NT2/D1 (cell line): ENCODE data around the gene SPDYE18.
"Not testable (repeated sequence)": the region's sequence is repeated elsewhere in the genome, so short reads cannot be mapped to it uniquely, and the experiment has no call there.

Source experiments
- DNase-seq: peaks from one replicate; pipeline ENCODE4 v3.0.0-alpha.2; 2011; ENCODE audit warnings: low read depth, low spot score
- H3K27me3 ChIP-seq: 2 replicates; pipeline ENCODE4 v1.6.0; 2011; ENCODE audit warnings: mild to moderate bottlenecking; ENCODE audit not compliant: insufficient read length, insufficient read depth
- H3K36me3 ChIP-seq: 2 replicates; pipeline ENCODE4 v1.6.1; 2011; ENCODE audit warnings: mild to moderate bottlenecking, low read length, mixed read lengths; ENCODE audit not compliant: insufficient read depth, insufficient read length
- H3K4me1 ChIP-seq: 2 replicates; pipeline ENCODE4 v1.5.1; 2011; ENCODE audit not compliant: insufficient read depth, insufficient read length
- H3K4me3 ChIP-seq: 2 replicates; pipeline ENCODE4 v1.5.1; 2011; ENCODE audit warnings: low read depth; ENCODE audit not compliant: insufficient read length
- H3K9ac ChIP-seq: 2 replicates; pipeline ENCODE4 v1.6.0; 2011; ENCODE audit warnings: low read depth; ENCODE audit not compliant: insufficient read length
- H3K9me3 ChIP-seq: 2 replicates; pipeline ENCODE4 v1.5.1; 2011; ENCODE audit warnings: mild to moderate bottlenecking, low read length; ENCODE audit not compliant: insufficient read depth

SPDYE18 gene

GRCh38 chr7:77062557-77062956, at the start of gene SPDYE18:
TSS of gene SPDYE18 (minus strand) at chr7:77062558. CDS start at chr7:77060512, 2,046 bp downstream.
- H3K9ac ChIP-seq, DNase-seq, H3K9me3 ChIP-seq, H3K4me1 ChIP-seq, H3K4me3 ChIP-seq, H3K36me3 ChIP-seq, H3K27me3 ChIP-seq: not testable (repeated sequence)

- not testable (repeated sequence) for DNase-seq, H3K4me1 ChIP-seq, H3K9me3 ChIP-seq, H3K9ac ChIP-seq, H3K27me3 ChIP-seq, H3K4me3 ChIP-seq, H3K36me3 ChIP-seq
Measured at GRCh38 chr7:77108362-77108761, 46.0 kb upstream of the SPDYE18 start.

GRCh38 chr7:77107659-77108058, 45.3 kb upstream of the SPDYE18 start:
- not testable (repeated sequence) for DNase-seq, H3K27me3 ChIP-seq, H3K9me3 ChIP-seq, H3K9ac ChIP-seq, H3K4me1 ChIP-seq, H3K4me3 ChIP-seq, H3K36me3 ChIP-seq

- not testable (repeated sequence) for DNase-seq, H3K9ac ChIP-seq
Measured at GRCh38 chr7:77105904-77106303, 43.5 kb upstream of the SPDYE18 start.

GRCh38 chr7:77102671-77103070, 40.3 kb upstream of the SPDYE18 start:
- DNase-seq, H3K4me3 ChIP-seq, H3K27me3 ChIP-seq, H3K36me3 ChIP-seq, H3K4me1 ChIP-seq, H3K9me3 ChIP-seq, H3K9ac ChIP-seq: not testable (repeated sequence)

More at GRCh38 chr7:77105904-77106303, 43.5 kb upstream of the SPDYE18 start:
- H3K36me3 ChIP-seq, H3K27me3 ChIP-seq, H3K9me3 ChIP-seq, H3K4me1 ChIP-seq, H3K4me3 ChIP-seq: not testable (repeated sequence)

- not testable (repeated sequence) for H3K27me3 ChIP-seq, H3K9me3 ChIP-seq, H3K9ac ChIP-seq, H3K36me3 ChIP-seq, H3K4me3 ChIP-seq, DNase-seq, H3K4me1 ChIP-seq
Measured at GRCh38 chr7:77101187-77101586, 38.8 kb upstream of the SPDYE18 start.

GRCh38 chr7:77100501-77100900, 38.1 kb upstream of the SPDYE18 start:
- H3K9me3 ChIP-seq, H3K36me3 ChIP-seq, H3K9ac ChIP-seq, DNase-seq, H3K4me1 ChIP-seq, H3K4me3 ChIP-seq, H3K27me3 ChIP-seq: not testable (repeated sequence)

- H3K36me3 ChIP-seq, H3K4me3 ChIP-seq, H3K27me3 ChIP-seq, H3K9ac ChIP-seq, H3K9me3 ChIP-seq, H3K4me1 ChIP-seq, DNase-seq: not testable (repeated sequence)
Measured at GRCh38 chr7:77092301-77092700, 29.9 kb upstream of the SPDYE18 start.

- not testable (repeated sequence) for DNase-seq, H3K27me3 ChIP-seq, H3K9me3 ChIP-seq, H3K9ac ChIP-seq, H3K4me1 ChIP-seq, H3K4me3 ChIP-seq, H3K36me3 ChIP-seq
Measured at GRCh38 chr7:77082192-77082591, 19.8 kb upstream of the SPDYE18 start.

- not testable (repeated sequence) for DNase-seq, H3K9ac ChIP-seq, H3K36me3 ChIP-seq, H3K27me3 ChIP-seq, H3K9me3 ChIP-seq, H3K4me1 ChIP-seq, H3K4me3 ChIP-seq
Measured at GRCh38 chr7:77080236-77080635, 17.9 kb upstream of the SPDYE18 start.

- not testable (repeated sequence) for H3K9me3 ChIP-seq, H3K27me3 ChIP-seq, H3K4me1 ChIP-seq, H3K4me3 ChIP-seq, DNase-seq, H3K36me3 ChIP-seq, H3K9ac ChIP-seq
Measured at GRCh38 chr7:77079624-77080023, 17.3 kb upstream of the SPDYE18 start.

GRCh38 chr7:77079112-77079511, 16.8 kb upstream of the SPDYE18 start:
- H3K9me3 ChIP-seq, H3K4me1 ChIP-seq, H3K27me3 ChIP-seq, DNase-seq, H3K9ac ChIP-seq, H3K36me3 ChIP-seq, H3K4me3 ChIP-seq: not testable (repeated sequence)

- H3K27me3 ChIP-seq, H3K9me3 ChIP-seq, H3K9ac ChIP-seq, H3K4me3 ChIP-seq, DNase-seq, H3K36me3 ChIP-seq, H3K4me1 ChIP-seq: not testable (repeated sequence)
Measured at GRCh38 chr7:77077060-77077459, 14.7 kb upstream of the SPDYE18 start.
